Sigmoid colon (tissue), 7 donors: Measurements from ENCODE around the gene TM7SF3. TPM values are rescaled to one million over a fixed set of nuclear protein-coding genes. Genes with fewer than 3 reads are reported as not detected.
A peak's percentile ranks its signal among the peaks of the same experiment; 100 is the strongest.

Source experiments
- DNase-seq: peaks from one replicate; pipeline ENCODE4 v3.0.0-alpha.2; 2019
- H3K27ac ChIP-seq, 4 donors: fragments of 200-600 bp; sonication (generic); one replicate each; pipeline ENCODE4 v1.5.1; 2016 to 2019; ENCODE audit warnings: mild to moderate bottlenecking in 1 of 4
- H3K27me3 ChIP-seq, 3 donors: fragments of 200-600 bp; sonication (generic); one replicate each; pipeline ENCODE4 v1.5.1; 2019; ENCODE audit warnings: mild to moderate bottlenecking in 1 of 3
- H3K36me3 ChIP-seq, 4 donors: fragments of 200-600 bp; sonication (generic); one replicate each; pipeline ENCODE4 v1.5.1; 2016 to 2019
- H3K4me1 ChIP-seq, 4 donors: fragments of 200-600 bp; sonication (generic); one replicate each; pipeline ENCODE4 v1.5.1; 2017 to 2019
- H3K4me3 ChIP-seq, 4 donors: fragments of 200-600 bp; sonication (generic); one replicate each; pipeline ENCODE4 v1.5.1; 2017 to 2019; ENCODE audit warnings: mild to moderate bottlenecking in 2 of 4, moderate library complexity in 1 of 4
- H3K9me3 ChIP-seq, 4 donors: fragments of 200-600 bp in 3 of 4; sonication (generic) in 3 of 4; one replicate each; pipeline versions ENCODE4 v1.5.1 to v1.6.1; 2013 to 2019
- EP300 ChIP-seq, 4 donors: sonication (generic); formaldehyde crosslinking; IDR thresholded peaks; one replicate each; pipeline ENCODE4 v1.6.1; 2017; ENCODE audit warnings: antibody characterized with exemption in 4 of 4
- POLR2A ChIP-seq, 2 donors: fragments of 450-650 bp; IDR thresholded peaks; one replicate each; pipeline ENCODE4 v1.6.1; 2016; ENCODE audit warnings: antibody characterized with exemption in 2 of 2, mild to moderate bottlenecking in 2 of 2, moderate library complexity in 2 of 2
- POLR2AphosphoS5 ChIP-seq, 4 donors: sonication (generic); formaldehyde crosslinking; IDR thresholded peaks; one replicate each; pipeline ENCODE4 v1.6.1; 2017; ENCODE audit warnings: antibody characterized with exemption in 4 of 4
- WGBS, 2 donors: extraction: QIAGEN DNeasy Blood & Tissue Kit; methylation state at CpG; one replicate each; pipeline ENCODE4 v1.1.7; 2013; 5-methylcytosine and 5-hydroxymethylcytosine counted together
- intact Hi-C: fragments of 100-400 bp; cut with DNase I; formaldehyde crosslinking; loops from one replicate; pipeline ENCODE4 v1.15.1; 2023
- polyA plus RNA-seq, 3 donors: library from polyadenylated mRNA; stranded (reverse); fragments of 200-250 nt; gene quantifications; one replicate each; pipeline ENCODE4 v1.2.3, GENCODE V29; 2013
- total RNA-seq, 4 donors: library from RNA; depleted of rRNA; stranded (reverse); fragments of >200 nt; gene quantifications; one replicate each; pipeline ENCODE4 v1.1.0, GENCODE V29; 2016
- TF ChIP-seq, protein P1 (sequence below), 4 experiments: fragments of 450-650 bp in 3 of 4; fragments of 200-600 bp in 1 of 4; IDR thresholded peaks; one replicate each; pipeline ENCODE4 v1.5.1; 2016 to 2019; ENCODE audit warnings: antibody characterized with exemption in 4 of 4, mild to moderate bottlenecking in 3 of 4, moderate library complexity in 2 of 4
- donor health status: healthy with polysubstance abuse.
- donor health status: Bipolar disorder and iron deficiency.
- donor health status: healthy.

The TM7SF3 gene, protein sequence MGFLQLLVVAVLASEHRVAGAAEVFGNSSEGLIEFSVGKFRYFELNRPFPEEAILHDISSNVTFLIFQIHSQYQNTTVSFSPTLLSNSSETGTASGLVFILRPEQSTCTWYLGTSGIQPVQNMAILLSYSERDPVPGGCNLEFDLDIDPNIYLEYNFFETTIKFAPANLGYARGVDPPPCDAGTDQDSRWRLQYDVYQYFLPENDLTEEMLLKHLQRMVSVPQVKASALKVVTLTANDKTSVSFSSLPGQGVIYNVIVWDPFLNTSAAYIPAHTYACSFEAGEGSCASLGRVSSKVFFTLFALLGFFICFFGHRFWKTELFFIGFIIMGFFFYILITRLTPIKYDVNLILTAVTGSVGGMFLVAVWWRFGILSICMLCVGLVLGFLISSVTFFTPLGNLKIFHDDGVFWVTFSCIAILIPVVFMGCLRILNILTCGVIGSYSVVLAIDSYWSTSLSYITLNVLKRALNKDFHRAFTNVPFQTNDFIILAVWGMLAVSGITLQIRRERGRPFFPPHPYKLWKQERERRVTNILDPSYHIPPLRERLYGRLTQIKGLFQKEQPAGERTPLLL
- 10 to 100 TPM; 38.4 to 56.9 (median 51.2) TPM for total RNA-seq
- polyA plus RNA-seq: 10 to 100 TPM in 2 of 3 donors, 1 to 10 TPM in 1; 9.2 to 33.2 (median 13.8) TPM

DNA sequence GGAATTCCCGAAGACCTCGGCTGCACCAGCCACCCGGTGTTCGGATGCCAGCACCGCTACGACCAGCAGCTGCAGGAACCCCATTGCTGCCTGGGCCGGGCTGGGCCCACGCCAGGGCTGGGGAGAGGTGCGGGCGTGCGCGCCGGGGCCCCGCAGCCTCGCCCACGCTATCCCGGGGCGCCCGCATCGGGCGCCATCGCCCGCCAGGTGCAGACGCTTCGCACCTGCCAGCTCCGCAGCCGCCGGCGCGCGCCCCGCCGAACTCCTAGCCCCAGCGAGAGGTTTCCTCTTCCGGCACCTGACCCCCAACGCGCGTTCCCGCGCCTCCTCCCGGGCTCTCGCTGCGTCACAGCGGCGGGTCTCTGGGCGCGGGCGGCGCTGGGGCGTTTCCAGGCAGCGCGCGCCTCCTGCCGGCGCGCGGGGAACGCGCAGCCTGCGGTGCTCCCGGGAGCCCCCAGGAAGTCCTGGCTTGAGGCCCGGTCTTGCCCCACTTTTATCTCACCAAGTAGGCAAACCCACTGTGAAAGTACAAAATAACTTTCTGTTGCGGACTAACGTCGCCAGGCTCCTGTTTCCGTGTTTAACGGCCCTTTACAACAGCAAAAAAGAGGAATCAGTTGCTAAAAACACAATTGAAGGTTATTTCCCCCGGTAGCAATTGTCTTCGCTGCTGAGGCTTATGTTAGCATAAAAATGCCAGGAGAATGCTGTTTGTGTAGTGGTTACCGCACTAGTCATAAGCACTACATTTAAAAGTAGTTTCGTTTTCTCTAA, at the start of gene TM7SF3:
TSS of gene TM7SF3 (minus strand) at position 300 of the 774 bp plus-strand sequence. CDS start at position 84, 216 bp downstream.
- Histone ChIP-seq H3K27me3 (no peaks in the 10 kb centered on the region), H3K4me3 (peak within 1 kb of the TSS; percentile 69 to 95 (median 84)), H3K4me1 (peaks cover 0 to 40% (median 30%) of the 10 kb centered on the region in 4 donors), H3K36me3 (no peaks in the 10 kb centered on the region), H3K27ac (peak within 1 kb of the TSS; percentile 81 to 95 (median 92)), H3K9me3 (no peaks in the 10 kb centered on the region)
- TF ChIP-seq EP300 (IDR thresholded peaks at IDR 0.05) (no peak), POLR2A (IDR thresholded peaks at IDR 0.05) (no peak), POLR2AphosphoS5 (IDR thresholded peaks at IDR 0.05) (peak; percentile 64 to 88 (median 78))
- TF ChIP-seq, protein P1, sequence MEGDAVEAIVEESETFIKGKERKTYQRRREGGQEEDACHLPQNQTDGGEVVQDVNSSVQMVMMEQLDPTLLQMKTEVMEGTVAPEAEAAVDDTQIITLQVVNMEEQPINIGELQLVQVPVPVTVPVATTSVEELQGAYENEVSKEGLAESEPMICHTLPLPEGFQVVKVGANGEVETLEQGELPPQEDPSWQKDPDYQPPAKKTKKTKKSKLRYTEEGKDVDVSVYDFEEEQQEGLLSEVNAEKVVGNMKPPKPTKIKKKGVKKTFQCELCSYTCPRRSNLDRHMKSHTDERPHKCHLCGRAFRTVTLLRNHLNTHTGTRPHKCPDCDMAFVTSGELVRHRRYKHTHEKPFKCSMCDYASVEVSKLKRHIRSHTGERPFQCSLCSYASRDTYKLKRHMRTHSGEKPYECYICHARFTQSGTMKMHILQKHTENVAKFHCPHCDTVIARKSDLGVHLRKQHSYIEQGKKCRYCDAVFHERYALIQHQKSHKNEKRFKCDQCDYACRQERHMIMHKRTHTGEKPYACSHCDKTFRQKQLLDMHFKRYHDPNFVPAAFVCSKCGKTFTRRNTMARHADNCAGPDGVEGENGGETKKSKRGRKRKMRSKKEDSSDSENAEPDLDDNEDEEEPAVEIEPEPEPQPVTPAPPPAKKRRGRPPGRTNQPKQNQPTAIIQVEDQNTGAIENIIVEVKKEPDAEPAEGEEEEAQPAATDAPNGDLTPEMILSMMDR (IDR thresholded peaks at IDR 0.05): peak; percentile 75 to 91 (median 80)
- DNase-seq: peak; percentile 95
- 0 to 1% methylated on average over 71 of the region's 71 CpGs for WGBS, 2 donors
- intact Hi-C loops: loop anchor here (1.0 to 10.0 kb wide), 4 partner anchors 76 to 293 kb away; partner anchors contain the start of genes FGFR1OP2 and STK38L

DNA sequence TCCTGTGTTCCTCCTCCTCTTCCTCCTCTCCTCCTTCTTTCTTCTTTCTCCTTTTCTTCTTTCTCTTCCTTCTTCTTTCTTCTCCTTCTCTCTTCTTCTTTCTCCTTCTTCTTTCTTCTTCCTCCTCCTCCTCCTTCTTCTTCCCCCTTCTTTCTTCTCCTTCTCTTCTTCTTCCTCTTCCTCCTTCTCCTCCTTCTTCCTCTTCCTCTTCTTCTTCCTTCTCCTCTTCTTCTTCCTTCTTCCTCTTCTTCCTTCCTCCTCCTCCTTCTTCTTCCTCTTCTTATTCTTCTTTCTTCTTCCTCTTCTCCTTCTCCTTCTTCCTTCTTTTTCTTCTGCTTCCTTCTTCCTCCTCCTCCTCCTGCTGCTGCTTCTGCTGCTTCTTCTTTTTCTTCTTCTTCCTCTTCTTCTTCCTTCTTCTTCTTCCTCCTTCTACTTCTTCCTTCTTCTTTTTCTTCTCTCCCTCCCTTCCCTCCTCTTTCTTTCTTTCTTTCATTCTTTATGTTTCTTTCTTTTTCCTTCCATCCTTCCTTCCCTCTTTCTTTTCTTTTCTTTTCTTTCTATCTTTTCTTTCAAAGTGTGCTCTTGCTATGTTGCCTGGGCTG, 49.2 kb upstream of the TM7SF3 start:
- Histone ChIP-seq H3K27me3 (no peaks in the 10 kb centered on the region), H3K4me3 (no peak overlapping the region), H3K9me3 (no peaks in the 10 kb centered on the region), H3K27ac (no peak overlapping the region), H3K4me1 (no peaks in the 10 kb centered on the region), H3K36me3 (peaks cover 0 to 3% (median 0%) of the 10 kb centered on the region in 4 donors)
- no peak for DNase-seq
- TF ChIP-seq, protein P1 (IDR thresholded peaks at IDR 0.05): no peak
- TF ChIP-seq EP300 (IDR thresholded peaks at IDR 0.05) (no peak), POLR2AphosphoS5 (IDR thresholded peaks at IDR 0.05) (no peak), POLR2A (IDR thresholded peaks at IDR 0.05) (no peak)
- intact Hi-C loops: no loop called here

DNA sequence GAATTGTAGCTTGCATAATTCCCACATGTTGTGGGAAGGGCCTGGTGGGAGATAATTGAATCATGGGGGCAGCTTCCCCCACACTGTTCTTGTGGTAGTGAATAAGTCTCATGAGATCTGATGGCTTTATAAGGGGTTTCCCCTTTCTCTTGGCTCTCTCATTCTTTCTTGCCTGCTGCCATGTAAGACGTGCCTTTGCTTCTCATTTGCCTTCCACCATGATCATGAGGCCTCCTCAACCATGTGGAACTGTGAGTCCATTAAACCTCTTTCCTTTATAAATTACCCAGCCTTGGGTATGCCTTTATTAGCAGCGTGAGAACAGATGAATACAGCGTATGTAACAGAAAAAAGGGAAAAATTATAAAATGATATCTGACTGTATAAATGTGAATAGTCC, 47.1 kb upstream of the TM7SF3 start:
- no peaks in the 10 kb centered on the region for H3K27me3 ChIP-seq
- intact Hi-C loops: no loop called here
- TF ChIP-seq POLR2A (IDR thresholded peaks at IDR 0.05): no peak
- TF ChIP-seq EP300 (IDR thresholded peaks at IDR 0.05): no peak
- TF ChIP-seq, protein P1 (IDR thresholded peaks at IDR 0.05): no peak
- TF ChIP-seq POLR2AphosphoS5 (IDR thresholded peaks at IDR 0.05): no peak
- no peak for DNase-seq
- H3K27ac ChIP-seq: no peak overlapping the region
- H3K36me3 ChIP-seq: no peaks in the 10 kb centered on the region
- H3K4me1 ChIP-seq: no peaks in the 10 kb centered on the region
- no peak overlapping the region for H3K4me3 ChIP-seq
- WGBS, 2 donors: 83 to 93% methylated on average over 3 of the region's 3 CpGs
- H3K9me3 ChIP-seq: no peaks in the 10 kb centered on the region

DNA sequence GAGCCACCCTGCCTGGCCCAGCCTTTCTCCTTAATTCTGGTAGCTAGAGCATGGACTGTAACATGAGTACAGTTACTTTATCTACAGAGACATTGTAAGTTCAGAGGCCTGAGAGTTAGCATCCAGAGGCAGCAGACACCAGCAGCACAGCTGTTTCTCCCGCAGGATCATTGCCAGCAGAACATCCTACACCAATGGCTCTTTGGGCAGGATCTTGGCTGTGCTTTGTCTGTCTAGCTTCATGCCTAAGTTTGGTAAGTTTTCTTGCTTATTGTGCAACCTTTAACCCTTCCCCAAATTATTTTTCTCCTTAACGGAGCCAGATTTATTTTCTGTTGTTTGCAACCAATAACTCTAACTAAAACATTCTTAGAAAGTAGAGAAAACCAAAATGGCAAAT, 46.6 kb upstream of the TM7SF3 start:
- H3K9me3 ChIP-seq: no peaks in the 10 kb centered on the region
- H3K36me3 ChIP-seq: no peaks in the 10 kb centered on the region
- no peak overlapping the region for H3K4me3 ChIP-seq
- 83 to 90% methylated on average over 2 of the region's 2 CpGs for WGBS, 2 donors
- no peaks in the 10 kb centered on the region for H3K27me3 ChIP-seq
- intact Hi-C loops: no loop called here
- no peaks in the 10 kb centered on the region for H3K4me1 ChIP-seq
- no peak for TF ChIP-seq POLR2AphosphoS5 (IDR thresholded peaks at IDR 0.05)
- DNase-seq: no peak
- H3K27ac ChIP-seq: no peak overlapping the region
